Activated naive CD4-positive, alpha-beta T cell (primary cell): Measurements from ENCODE around the gene DCAF8L2.
"Not testable (repeated sequence)": the region's sequence is repeated elsewhere in the genome, so short reads cannot be mapped to it uniquely, and the experiment has no call there.

Source experiments
- DNase-seq, 4 experiments: peaks; one replicate each; lab custom pipeline; 2025; lab: John Stamatoyannopoulos, UW

The DCAF8L2 gene

DNA sequence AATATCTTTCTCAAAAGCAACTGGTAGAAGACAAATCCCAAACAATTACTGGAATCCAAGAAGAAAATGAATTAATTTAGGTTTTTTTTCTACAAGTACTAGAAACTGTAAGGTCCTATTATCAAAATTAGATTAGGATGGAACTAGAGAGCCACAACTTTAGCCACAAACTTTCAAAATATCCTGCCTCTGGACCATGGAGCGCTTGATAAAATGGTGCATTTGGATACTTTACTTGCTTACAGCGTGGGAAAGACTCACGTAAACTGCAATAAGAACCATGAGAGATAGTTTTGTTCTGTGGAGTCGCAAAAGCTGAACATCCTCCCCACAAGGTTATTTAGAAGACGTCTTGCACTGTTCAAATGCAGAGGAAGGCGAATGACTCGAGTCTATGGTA, at the start of gene DCAF8L2:
Gene DCAF8L2 (plus strand): TSS at position 301 of the 400 bp plus-strand sequence. CDS start 156,552 bp downstream, outside the sequence.
- DNase-seq, result no peak

GRCh38 chrX:27541161-27541560, 49.0 kb upstream of the DCAF8L2 start:
- DNase-seq, result not testable (repeated sequence)

DNA sequence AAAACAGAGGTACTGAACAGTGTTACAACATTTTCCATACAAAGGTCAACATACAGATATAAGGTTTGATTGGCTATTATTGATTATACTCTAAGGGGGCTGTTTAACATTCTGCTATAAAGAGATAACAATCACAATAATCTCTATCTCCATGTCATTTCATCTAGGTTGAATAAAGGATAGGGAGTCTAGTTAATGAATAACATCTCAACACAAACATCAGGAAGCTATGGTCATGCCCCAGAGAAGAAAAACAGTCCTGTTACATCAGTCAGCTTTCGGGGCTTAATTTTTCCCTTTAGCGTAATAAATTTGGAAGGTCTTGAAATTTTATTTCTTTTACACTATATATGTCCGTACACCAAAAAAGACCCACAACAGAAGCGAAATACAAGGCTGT, 41.5 kb upstream of the DCAF8L2 start:
- DNase-seq, result no peak

- no peak for DNase-seq
These were observed 40.5 kb upstream of the DCAF8L2 start for GRCh38 chrX:27549688-27550087.

DNA sequence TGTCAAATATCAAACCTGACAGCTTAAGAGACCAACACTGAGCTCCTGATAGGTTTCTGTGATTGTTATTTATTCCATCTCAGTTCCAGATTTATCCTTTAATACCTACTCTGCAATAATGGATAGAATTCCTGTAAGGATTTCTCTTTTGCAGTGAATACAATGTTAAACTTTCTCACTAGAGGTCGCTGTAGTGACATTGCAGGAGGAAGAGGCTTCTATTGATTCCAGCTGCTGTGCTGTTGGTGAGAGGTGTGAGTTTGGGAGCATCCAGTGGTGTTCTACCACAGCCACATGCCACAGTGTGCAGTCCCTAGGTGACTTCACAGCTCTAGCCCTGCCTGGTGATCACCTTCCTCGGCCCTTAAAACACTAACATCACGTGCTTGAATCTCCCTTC, 34.6 kb upstream of the DCAF8L2 start:
- no peak for DNase-seq

- DNase-seq, result no peak
These were observed 24.2 kb upstream of the DCAF8L2 start for GRCh38 chrX:27565992-27566391.

GRCh38 chrX:27571164-27571563, 19.0 kb upstream of the DCAF8L2 start:
- DNase-seq, result no peak

- no peak for DNase-seq
These were observed 14.6 kb upstream of the DCAF8L2 start for GRCh38 chrX:27575565-27575964.

GRCh38 chrX:27583976-27584375, 6.2 kb upstream of the DCAF8L2 start:
- DNase-seq, result no peak

DNA sequence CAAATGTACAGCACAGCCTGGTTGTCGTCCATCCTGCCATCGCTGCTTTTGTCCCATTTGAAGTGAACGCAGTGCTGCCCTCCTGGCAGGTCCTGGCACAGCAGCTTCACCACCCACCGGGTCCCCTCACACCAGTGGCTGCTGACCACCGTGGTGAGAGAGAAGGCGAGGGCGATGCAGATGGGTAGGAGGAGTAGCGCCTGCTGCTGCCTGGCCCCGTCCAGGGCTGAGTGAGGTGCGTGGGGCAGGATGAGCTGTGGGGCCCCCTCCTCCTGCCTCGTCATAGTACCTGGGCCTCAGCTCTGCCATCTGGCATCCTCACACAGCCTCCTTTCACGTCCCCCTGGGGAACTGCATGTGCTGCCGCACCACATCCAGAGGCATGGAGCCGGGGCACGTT, 1.8 kb downstream of the DCAF8L2 start:
- no peak for DNase-seq

DNA sequence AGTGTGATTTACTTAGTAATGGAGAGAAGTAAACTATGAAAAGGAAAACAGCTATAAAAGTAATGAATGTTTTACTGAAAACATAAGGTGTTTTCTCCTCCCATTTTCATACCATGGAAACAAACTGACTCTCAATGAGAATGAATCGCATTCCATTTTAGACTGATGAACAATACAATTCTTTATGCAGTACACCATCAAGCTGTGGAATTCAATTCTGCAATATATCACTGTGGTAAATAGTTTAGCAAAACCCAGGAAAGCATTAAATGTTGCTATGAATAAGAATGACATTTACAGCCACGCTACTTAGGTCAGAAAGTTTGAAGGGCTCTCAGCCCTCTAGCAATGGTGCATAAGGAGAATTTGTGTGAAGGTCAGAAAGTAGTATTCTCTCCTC, 7.4 kb downstream of the DCAF8L2 start:
- no peak for DNase-seq

GRCh38 chrX:27598312-27598711, 8.2 kb downstream of the DCAF8L2 start:
- DNase-seq, result no peak

DNA sequence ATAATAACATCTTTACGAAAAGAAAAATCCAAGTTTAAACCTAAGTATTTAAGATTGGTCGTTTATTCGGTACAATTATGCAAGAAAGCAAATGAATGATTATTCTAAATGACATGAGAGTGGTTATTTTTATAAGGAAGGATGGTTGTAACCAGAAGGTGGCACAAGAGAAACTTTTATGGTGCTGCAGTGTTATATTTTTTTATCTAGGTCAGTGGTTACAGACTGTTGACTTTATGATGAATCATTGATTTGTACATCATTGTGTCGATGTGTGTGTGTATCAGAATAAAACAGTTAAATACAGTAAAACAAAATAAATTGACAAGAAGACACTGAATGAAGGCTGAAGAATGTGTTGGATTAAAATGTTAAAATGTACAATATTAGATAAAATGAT, 9.8 kb downstream of the DCAF8L2 start:
- no peak for DNase-seq

DNA sequence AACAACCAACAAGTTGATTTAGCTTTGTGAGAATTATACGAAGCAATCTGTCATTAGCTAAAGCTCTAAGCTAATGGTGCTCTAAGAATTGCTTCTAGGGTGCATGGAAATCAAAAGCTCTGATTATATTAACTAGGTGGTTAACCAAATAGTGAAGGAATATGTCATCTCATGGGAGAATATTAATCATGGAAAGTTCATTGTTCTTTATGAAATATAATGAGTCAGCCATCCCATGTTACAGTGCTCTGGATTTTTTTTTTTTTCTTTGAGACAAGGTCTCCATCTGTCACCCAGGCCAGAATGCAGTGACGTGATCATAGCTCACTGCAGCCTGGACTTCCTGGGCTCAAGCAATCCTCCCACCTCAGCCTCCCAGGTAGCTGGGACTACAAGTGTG, 10.5 kb downstream of the DCAF8L2 start:
- DNase-seq, result no peak

- no peak for DNase-seq
These were observed 18.5 kb downstream of the DCAF8L2 start for GRCh38 chrX:27608671-27609070.

GRCh38 chrX:27619459-27619858, 29.3 kb downstream of the DCAF8L2 start:
- no peak for DNase-seq

DNA sequence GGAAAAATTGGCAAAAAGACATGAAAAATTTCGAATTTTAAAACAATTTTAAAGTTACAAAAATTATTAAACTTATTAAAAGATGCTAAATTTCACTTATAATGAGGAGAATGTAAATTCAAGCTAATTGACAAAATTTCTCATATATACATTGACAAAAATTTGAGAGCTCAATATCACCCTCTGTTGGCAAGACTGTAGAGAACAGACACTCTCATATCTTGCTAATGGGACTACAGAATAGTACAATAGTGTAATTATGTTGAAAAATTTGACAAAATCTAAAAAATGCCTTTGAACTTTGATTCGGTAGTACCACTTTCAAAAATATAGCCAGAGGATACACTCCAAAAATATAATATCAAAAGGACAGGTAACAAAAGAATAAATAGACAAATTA, 29.8 kb downstream of the DCAF8L2 start:
- DNase-seq, result no peak

- no peak for DNase-seq
These were observed 32.7 kb downstream of the DCAF8L2 start for GRCh38 chrX:27622883-27623282.

- no peak for DNase-seq
These were observed 35.9 kb downstream of the DCAF8L2 start for GRCh38 chrX:27626066-27626465.

GRCh38 chrX:27633328-27633727, 43.2 kb downstream of the DCAF8L2 start:
- no peak for DNase-seq

DNA sequence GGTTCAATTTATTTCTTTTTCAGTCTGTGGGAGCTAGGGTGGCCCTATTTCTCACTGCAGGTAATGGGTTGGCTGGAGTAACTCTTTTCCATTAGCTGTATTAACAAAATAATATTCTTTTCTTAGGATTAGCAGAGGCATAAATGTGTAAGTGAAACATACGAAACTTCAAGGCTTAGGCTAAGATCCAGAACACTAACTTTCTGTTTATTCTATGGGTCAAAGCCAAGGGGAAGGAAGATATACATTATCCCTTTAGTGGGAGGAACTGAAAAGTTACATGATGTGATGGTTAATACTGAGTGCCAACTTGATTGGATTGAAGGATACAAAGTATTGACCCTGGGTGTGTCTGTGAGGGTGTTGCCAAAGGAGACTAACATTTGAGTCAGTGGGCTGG, 66.4 kb downstream of the DCAF8L2 start:
- no peak for DNase-seq

DNA sequence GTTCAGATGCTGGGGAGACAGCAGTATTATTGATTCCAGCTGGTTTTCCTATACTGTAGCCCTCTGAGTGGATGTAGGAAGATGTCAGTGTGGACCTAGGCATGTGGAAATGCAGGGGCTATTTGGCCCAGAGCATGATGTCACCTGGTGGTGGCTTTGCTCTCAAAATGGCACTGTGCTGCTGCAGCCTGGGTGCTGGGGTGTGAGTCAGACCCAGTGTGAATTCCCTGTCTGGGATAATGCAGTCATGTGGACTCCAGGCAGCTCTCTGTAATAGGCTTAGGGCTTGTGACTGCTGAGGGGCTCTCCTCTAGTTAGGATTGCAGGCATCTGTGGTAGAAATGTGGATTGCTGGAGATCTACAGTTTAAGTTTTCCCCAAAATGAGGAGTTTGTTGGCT, 70.7 kb downstream of the DCAF8L2 start:
- no peak for DNase-seq

- no peak for DNase-seq
These were observed 81.1 kb downstream of the DCAF8L2 start for GRCh38 chrX:27671234-27671633.

DNA sequence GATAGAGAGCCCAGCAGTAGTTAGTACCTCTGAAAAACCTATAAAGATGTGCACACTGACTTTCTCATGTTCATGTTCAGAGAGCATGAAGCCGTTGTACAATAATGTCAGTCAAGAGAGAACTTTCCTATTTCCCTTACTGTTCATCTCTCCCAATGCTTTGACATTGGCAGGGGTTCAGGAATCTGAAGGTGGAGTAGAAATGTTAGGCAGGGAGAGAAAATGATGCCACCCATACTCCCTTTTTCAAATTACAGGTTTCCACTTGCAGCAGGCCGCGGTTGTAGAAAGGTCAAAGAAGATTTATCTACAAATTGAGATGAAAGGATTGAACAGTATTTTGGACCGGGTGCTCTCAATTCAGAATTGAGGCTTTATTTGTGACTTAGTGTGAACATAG, 84.3 kb downstream of the DCAF8L2 start:
- no peak for DNase-seq

- DNase-seq, result no peak
These were observed 85.3 kb downstream of the DCAF8L2 start for GRCh38 chrX:27675493-27675892.
